ENCODE data around the gene TFAP2E.

Gene TFAP2E

DNA sequence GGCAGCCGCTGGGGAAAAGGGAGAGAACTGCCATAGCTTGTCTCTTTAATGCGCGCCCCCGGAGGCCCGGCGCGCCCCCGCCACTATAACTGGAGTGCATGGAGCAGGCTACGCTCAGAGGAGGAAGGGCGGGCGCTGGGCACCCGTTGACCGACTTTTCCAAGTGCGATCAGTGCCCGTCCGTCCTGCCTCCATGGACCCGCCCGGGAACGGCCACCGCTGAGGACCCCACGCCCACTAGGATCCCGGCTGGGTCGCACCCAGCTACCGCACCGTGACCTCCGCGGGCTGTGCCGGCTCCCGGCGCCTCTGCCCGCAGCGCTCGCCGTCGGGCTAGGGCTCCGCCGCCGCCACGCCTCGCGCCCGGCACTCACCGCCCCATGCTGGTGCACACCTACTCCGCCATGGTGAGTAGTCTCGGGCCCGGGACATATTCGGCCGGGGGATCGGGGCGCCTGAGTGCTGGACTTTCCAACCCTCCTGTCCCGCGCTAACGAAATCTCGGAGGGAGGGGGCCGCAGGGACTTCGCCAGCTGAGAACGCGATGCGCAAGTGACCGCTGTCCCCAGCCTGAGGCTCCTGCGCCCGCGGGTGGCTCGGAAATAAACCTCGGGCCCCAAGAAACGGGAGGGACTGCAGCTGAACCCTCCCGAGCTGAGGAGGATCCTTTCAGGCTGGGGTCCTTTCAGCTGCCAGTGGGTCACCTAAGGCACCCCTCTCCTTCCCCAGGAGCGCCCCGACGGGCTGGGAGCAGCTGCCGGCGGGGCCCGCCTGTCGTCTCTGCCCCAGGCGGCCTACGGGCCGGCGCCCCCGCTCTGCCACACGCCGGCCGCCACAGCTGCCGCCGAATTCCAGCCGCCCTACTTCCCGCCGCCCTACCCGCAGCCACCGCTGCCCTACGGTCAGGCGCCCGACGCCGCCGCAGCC, at the start of gene TFAP2E:
Gene TFAP2E, plus strand, starts transcription at position 117 of the 927 bp plus-strand sequence. Its CDS starts 264 bp downstream, at position 381.
- no peak for DNase-seq (ENCODE audit: low read depth)

DNA sequence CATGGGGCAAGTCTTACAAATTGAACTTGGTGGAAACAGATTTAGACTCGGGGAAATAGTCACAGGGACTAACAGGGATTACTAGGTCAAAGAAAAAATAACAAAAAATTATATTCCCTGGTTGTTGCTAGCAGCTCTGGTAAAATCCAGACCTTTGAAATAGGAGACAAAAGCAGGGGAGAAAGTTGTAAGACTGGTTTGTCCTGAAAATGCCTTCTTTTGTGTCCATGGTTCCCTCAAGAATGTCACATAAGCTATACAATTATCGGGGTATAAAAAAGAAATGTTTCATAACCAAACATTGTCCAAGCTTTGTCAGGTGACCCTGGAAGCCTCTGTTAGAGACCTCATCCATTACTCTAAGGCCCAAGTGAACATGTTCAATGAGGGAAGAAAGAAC, 49.0 kb upstream of the TFAP2E start:
- DNase-seq (ENCODE audit: low read depth): no peak

DNA sequence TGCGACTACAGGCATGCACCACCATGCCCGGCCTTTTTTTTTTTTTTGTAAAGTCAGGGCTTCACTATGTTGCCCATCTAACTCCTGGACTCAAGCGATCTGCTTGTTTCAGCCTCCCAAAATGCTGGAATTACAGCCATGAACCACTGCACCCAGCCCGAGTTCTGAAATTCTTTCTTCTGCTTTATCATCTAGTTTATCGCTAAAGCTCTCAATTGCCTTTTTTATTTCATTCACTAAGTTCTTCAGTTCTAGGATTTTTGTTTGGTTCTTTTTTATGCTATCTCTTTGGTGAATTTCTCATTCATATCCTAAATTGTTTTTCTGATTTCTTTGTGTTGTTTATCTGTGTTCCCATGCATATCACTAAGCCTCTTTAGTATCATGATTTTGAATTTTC, 42.9 kb upstream of the TFAP2E start:
- DNase-seq (ENCODE audit: low read depth): no peak

DNA sequence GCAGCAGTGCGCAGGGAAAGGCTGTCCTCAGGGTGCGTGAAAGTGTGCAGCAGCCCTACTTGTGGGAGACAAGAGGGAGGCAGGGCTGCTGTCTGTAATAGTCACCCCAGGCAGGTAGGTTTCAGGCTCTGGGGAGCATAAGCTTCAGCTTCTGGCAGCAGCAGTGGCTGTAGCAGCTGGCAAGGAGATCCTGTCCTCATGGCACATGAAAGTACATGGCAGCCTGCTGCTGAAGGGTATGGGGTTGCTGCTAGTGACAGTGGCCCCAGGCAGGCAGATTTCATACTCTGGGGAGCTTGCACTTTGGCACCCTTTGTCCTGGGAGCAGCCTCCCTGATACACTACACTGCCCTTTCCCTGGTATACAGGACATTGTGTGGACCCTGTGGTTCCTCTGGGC, 42.2 kb upstream of the TFAP2E start:
- no peak for DNase-seq (ENCODE audit: low read depth)

DNA sequence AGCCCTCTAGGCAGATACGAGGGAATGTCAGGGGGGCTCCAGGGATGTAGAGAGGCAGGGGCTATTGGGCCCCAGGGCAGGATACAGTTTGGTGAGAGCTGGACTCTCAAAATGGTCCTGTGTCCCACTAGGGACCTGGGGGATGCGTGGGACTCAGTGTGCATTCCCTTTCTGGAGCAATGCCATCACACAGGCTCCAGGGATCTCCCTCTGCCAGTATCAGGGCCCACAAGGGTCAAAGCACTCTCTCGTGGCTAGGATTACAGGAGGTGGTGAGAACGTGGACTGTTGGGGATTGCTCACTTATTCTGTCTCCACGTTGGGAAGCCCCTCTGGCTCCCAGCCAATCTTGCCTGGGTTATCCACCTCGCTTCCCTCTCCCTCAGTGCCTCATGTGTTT, 41.7 kb upstream of the TFAP2E start:
- DNase-seq (ENCODE audit: low read depth): no peak

DNA sequence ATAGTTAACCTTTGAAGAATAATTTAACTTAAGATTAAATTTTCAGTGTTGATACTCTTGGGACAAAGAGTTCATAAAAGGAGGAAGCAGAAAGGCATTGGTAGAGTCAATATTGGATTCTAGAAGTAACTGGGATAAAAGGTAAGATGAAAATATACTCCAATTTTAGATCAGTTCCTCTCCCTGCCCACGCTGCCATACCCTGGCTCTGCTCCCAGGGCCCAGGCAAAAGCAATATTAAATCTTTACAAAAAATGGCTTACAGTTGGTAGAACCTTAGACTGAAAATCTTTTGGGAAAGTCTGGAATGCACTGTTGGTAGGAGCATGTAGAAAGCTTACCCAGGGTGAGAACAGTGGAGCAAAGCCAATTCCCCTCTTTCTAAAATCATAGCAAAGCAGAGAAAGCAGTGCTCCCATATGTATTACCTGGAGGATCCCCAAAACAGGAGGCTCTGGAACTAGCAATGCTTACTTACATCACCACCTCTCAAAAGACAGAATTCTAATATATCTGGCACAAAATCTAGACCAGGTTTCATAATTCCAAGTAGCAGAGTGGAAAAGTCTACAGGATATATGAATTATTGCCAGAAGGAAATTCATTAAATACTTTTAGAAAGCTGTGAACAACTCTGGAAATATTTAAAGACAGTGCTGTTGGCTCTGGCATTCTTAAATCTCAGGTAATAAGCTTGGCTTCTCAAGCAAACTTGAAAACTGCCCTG, 40.5 kb upstream of the TFAP2E start:
- no peak for DNase-seq (ENCODE audit: low read depth)

DNA sequence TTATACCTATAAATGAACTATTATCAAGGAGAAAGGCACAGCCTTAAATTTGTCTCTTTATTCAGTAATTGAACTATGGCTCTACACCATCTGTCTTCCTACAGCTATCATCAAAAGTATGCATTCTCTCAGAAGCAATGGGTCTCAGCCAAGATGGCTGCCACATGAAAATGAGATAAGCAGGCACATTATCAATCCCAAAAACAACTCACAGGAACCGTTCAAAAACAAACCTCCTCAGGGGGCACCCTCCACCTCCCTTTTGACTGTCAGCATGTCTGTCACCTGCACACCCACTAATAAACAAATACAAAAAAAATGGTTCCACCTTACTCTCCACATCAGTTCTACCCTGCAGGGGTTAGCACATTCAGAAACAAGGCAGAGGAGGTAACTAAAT, 39.5 kb upstream of the TFAP2E start:
- no peak for DNase-seq (ENCODE audit: low read depth)

DNA sequence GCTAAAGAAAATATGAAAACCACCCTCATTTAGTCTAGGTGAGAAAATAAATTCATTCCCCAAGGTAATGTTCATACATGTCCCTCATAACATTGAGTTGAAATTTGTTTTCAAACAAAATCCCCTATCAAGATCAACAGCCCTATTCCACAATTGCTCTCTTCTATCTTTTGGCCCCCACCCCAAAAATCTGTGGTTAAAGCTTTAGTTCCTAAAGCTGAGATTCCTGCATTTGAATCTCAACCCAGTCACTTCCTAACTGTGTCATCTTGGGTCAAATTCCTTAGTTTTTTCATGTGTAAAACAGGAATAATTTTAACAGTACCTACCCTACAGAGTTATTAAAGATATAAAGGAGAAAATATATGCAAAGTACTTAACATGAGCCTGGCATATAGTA, 37.9 kb upstream of the TFAP2E start:
- DNase-seq (ENCODE audit: low read depth): no peak

DNA sequence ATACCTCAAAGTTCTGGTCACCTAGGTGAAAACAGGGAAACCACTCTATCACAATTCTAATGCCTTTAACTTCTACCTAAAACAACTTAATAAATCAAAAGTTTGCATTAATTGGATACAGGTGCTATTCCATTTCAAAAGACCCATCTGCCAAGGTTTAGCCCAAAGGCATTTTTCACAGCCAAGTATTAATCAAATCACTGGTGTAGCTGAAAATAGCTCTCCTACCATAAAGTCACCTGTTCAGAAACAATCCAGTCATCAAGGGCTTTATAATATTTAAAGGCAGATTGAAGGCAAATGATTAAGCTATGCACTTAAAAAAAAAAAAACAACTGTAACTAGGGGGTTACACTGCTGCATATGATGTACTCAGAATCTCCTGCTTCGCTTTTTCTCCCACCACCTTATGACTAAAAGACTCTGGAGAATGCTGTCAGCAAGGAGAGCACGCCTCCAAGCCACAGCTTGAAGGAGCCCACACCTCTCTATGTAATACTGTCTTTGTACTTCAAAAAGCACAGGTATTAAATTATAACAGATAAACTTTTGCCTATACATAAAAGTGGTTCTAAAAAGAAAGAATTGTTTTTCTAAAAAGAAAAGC, 36.5 kb upstream of the TFAP2E start:
- DNase-seq (ENCODE audit: low read depth): no peak

DNA sequence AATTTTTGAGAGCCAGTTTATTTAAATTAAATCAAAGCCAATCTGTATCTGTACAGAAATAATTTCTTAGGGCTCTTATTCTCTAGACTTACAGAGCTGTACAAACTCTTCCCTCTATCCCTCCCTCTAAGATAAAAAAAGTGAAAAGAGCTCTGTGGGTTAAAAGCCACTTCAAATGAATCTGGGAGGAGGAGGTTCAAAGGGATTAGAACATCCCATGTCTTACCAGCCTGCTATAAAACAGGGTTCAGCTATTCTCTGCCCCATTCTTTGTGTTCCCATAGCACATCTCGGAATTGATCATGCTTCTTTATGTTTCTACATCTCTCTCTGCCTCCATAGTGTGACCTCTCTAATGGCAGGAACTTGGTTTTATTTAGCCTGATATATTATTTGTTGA, 35.3 kb upstream of the TFAP2E start:
- DNase-seq (ENCODE audit: low read depth): no peak

DNA sequence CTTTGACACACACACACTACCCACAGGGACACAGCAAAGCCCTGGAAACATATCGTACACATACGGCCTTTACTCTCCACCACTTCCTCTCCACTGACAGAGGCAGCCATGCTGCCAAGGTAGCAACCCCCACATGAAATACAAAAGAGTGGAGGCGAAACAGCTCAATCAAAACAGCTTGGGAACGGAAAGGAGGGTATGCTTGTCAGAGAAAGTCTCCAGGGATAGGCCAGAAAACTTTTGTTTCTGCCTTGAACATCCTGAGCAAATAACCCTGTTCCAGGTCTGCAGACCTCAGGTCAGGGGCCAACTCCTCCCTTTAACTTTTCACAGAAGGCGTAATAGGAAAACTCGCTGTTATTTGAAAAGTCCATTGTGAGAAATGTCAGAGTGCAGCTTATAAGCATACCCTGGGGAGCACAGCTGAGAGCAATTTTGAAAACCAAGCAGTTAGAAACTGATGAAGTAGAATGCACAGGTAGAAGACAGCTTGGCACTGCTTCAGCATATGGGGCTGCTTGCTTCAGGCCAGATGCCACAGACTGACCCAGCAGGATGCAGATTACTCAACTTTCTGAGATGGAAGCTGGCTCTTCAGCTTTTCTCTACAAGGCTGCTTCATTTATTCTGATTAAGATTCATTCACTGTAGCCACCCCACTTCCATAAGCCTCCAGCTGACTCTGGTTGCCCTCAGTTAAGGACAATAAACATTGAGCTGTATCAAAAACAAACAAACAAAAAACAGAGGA, 33.9 kb upstream of the TFAP2E start:
- DNase-seq (ENCODE audit: low read depth): no peak

DNA sequence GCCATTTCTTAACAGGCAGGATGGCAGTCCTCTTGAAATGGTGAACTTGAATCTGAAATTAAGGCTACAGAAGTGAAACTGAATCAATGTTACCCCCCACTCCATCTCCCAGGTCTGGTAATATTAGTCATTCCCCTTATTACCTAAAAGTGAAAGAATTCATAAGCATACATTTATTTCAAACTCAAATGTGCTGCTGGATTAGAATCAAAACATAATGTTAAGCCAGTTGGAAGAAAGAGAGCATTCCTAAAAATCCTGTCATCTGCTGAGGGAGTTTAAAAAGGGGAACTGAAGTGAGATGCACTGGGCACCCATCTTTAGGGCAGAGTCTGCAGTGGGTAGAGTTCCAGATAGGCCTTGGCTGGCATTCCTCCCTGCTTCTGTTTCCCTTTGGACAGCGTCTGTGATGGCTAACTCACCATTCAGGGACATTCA, 33.3 kb upstream of the TFAP2E start:
- no peak for DNase-seq (ENCODE audit: low read depth)

DNA sequence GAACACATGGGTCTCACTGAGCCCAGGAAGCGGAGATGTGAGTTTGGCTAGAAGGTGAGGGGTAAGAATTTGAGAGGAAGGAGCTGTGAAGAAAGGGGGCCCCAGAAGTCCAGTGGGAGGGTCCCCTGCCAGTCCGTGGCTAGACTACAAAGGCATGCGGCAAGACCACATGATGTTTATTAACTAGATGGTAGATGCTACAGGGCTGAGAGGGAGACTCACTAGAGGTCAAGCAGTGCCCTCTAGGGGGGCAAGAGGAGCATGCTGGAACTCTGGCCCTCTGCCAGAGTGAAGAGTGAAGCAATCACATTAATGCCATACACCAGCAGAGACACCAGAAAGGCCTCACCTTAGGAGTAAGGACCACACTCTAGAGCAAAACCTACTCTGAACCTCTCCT, 28.1 kb upstream of the TFAP2E start:
- no peak for DNase-seq (ENCODE audit: low read depth)

DNA sequence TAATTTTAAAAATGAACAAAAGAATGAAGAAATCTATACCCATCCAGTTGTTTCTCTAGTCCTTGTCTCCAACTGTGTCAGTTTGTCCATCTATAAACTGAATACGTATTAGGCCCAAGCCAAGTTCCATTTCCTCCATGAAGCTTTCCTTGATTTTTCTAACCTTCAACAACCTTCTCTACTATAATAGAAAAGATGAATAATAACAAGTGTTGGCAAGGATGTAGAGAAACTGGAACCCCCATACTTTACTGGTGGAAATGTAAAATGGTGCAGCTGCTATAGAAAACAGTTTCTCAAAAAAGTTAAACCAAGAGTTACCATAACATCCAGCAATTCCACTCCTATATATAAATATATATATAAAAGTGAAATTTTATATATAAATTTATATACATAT, 26.5 kb upstream of the TFAP2E start:
- no peak for DNase-seq (ENCODE audit: low read depth)

DNA sequence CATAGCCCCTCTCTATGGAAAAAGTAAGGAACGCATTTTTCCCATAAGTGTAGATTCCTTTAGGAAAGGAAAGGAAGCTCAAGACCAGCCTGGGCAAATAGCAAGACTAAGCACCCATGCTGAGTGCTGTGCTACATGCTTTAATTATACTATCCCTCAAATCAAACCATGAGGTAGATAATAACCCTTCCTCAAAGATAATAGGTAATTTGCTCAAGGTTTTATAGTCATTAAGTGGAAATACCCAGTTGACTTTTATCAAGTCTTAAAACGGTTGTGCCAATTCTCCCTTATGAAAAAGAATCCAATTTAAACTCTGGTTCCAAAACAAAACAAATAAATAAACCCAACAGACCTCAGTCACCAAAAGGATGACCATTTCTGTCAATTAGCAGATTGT, 19.3 kb upstream of the TFAP2E start:
- DNase-seq (ENCODE audit: low read depth): no peak

DNA sequence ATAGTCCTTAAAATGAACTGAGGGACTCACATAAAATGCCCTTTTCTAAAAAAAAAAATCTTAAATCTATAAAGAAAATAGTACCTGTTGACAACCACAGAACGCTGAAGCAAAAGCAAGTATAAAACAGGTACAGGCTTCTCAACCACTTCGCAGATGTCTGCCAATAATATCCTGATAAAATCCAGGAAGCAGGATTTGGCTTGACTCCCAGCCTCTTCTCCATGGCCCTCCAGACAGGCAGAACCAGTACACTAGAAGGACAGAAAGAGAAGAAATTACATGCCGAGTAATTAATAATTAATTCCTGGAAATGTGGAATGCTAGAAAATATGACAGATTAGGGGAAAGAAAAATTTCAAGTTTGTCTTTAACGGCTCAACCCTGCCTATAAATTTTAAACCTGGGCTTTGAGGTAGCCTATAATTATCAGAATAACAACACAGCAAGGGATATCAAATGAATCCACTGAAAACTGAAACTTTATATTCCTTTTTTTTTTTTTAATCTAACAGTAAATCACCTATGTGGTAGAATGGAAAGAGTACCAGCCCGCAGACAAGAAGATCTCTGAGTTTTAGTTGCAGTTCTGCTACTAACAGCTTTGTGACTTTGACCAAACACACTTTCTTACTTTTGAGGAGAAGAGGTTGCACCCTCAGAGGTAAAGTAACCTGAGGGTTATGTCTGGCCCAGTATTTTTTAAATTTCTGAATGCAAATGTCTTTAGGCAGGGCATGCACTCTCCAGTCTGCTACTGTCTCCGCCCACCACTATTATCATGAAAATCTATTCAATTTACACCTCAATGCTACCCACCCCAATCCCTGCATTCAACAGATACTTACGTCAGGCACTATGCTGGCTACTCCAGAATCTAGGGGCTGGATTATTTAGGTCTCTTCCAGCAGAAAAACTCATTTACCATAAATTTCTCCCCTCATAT, 18.6 kb upstream of the TFAP2E start:
- DNase-seq (ENCODE audit: low read depth): no peak

DNA sequence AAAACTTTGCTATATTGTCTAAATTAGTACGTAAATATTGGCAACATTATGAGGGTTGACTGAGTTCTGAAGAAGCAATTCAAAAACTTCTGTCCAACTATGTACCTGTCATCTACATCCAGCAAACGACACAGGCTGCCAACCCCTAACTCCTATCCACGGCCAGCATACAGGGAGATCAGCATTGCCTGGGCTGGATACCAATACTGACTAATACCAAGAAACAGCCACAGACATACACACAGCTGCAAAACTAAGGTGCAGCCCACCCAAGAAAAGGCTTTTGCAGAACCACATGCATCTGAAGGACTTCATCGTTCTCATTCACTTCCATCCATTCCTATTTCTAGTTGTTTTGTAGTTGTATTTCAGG, 17.9 kb upstream of the TFAP2E start:
- no peak for DNase-seq (ENCODE audit: low read depth)

DNA sequence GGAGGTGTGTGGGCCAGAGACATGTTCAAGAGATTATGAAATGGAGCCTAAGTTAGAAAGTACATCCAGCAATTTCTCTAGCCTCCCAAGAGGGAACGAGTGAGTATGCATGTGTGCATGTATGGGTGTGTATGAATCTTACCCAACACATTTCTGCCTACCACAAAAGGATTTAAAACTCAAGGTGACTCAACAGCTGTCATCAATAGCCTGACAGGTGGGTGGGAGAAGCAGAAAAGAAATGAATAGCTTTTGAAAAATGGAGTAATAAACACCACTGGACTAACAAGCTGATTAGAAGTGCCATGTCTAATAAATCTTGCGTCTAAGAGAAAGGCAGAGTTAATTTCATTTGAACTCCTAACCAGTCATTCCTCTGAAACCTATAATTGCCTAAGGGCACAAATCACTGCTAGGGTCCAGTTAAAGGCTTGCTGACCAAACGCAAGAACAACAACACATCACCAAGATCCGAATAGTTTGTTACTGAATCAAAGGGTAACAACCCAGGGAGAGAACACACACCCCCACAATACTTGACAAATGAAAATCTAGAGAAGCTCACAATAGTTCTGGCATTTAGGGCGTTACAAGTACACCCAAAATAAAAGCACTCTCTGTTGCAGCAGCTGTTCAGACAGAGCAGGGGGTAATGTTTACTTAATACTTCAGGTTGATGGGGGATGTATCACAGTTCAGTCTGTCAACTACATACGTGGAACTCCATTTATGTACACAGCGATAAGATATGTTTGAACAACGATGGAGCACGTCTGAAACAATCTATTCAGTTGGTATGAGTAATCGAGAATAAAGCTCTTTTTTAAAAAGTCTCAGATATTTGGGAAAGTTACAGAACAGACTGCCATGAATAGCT, 17.3 kb upstream of the TFAP2E start:
- DNase-seq (ENCODE audit: low read depth): no peak

DNA sequence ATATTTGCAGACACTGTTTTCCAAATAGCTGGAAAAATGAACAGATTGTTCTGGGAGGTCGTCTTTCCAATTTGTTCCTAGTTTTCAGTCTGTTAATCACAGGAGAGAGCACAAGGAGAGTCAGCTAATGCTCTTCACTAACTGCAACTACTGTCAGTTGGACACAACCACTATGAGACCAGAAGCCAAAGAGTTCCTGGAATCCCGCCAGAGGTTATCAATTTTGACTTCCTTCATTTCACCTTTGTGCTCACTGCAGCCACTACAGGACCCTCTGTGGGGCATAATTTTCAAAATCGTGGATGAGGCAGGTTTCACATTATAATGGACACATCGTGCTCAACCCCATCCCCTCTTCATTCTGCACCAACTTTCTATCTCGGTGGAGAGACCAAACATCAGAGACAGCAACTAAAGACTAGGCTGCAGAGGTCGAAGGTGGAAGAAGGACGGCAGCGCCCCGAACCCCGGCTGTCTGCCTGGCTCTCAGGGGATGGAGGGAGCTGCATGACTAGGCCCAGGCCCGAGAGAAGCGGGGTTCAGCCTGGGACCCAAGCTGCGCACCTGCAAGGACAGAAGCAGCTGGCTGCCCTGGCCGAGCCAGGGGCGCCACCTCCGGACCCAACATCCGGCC, 16.5 kb upstream of the TFAP2E start:
- DNase-seq (ENCODE audit: low read depth): no peak

All from stimulated activated CD8-positive, alpha-beta memory T cell treated with anti-CD3 and anti-CD28 coated beads, Interleukin-7, amount 100 ng/mL, for 24 hours (primary cell).